Mammary epithelial cell (primary cell): ENCODE measurements around the gene PGF.

Experiments
- EZH2 ChIP-seq: IDR thresholded peaks from 2 replicates; pipeline ENCODE4 v1.6.1; 2012; ENCODE audit warnings: low read length, inconsistent platforms, borderline replicate concordance
- TF ChIP-seq, protein P1 (sequence below), 2 donors: IDR thresholded peaks in 1 of 2; conservative IDR thresholded peaks in 1 of 2; 2 replicates each; pipeline ENCODE4 v1.5.1; 2011 to 2012; ENCODE audit warnings: inconsistent platforms in 2 of 2, low read length in 2 of 2, mild to moderate bottlenecking in 2 of 2, control low read depth in 1 of 2, low read depth in 1 of 2; ENCODE audit not compliant: insufficient read depth in 1 of 2; ENCODE audit errors: extremely low read depth in 1 of 2

DNA sequence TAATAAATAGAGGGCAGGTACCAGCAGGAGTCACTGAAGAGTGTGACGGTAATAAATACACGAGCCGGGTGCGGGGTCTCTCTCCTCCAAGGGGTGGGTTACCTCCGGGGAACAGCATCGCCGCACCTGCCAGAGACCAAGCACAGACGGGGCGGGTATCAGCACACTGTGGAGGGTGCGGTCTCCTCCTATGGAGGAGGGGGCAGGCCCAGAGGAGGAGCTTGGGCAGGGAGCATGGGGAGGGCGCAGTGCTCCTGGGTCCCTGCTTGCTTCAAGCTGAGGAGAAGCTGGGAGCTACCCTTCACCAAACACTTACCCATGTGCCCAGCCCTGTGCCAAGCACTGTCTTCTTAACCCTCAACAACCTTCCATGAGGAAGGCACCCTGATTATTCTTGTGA lies 12.8 kb downstream of the PGF start:
- TF ChIP-seq, protein P1, sequence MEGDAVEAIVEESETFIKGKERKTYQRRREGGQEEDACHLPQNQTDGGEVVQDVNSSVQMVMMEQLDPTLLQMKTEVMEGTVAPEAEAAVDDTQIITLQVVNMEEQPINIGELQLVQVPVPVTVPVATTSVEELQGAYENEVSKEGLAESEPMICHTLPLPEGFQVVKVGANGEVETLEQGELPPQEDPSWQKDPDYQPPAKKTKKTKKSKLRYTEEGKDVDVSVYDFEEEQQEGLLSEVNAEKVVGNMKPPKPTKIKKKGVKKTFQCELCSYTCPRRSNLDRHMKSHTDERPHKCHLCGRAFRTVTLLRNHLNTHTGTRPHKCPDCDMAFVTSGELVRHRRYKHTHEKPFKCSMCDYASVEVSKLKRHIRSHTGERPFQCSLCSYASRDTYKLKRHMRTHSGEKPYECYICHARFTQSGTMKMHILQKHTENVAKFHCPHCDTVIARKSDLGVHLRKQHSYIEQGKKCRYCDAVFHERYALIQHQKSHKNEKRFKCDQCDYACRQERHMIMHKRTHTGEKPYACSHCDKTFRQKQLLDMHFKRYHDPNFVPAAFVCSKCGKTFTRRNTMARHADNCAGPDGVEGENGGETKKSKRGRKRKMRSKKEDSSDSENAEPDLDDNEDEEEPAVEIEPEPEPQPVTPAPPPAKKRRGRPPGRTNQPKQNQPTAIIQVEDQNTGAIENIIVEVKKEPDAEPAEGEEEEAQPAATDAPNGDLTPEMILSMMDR (conservative IDR thresholded peaks at IDR 0.05 in 1 of 2, IDR thresholded peaks at IDR 0.05 in 1 of 2; ENCODE audit: extremely low read depth in 1 of 2, insufficient read depth in 1 of 2, low read depth in 1 of 2, low read length in 2 of 2), result no peak
- TF ChIP-seq EZH2, result no peak
